Renal cortical epithelial cell (primary cell): ENCODE results near the gene TLR5. TPM values are rescaled to one million over a fixed set of nuclear protein-coding genes. Genes with fewer than 3 reads are reported as not detected.
"Not testable (repeated sequence)": the region's sequence is repeated elsewhere in the genome, so short reads cannot be mapped to it uniquely, and the experiment has no call there.

Source experiments
- DNase-seq: peaks from one replicate; pipeline ENCODE4 v3.0.0-alpha.2; 2011; ENCODE audit warnings: low read depth
- total RNA-seq: library from RNA; depleted of rRNA; stranded (reverse); fragments of >200 nt; gene quantifications from 2 replicates; pipeline ENCODE4 v1.2.3, GENCODE V29; 2014

TLR5 gene, protein sequence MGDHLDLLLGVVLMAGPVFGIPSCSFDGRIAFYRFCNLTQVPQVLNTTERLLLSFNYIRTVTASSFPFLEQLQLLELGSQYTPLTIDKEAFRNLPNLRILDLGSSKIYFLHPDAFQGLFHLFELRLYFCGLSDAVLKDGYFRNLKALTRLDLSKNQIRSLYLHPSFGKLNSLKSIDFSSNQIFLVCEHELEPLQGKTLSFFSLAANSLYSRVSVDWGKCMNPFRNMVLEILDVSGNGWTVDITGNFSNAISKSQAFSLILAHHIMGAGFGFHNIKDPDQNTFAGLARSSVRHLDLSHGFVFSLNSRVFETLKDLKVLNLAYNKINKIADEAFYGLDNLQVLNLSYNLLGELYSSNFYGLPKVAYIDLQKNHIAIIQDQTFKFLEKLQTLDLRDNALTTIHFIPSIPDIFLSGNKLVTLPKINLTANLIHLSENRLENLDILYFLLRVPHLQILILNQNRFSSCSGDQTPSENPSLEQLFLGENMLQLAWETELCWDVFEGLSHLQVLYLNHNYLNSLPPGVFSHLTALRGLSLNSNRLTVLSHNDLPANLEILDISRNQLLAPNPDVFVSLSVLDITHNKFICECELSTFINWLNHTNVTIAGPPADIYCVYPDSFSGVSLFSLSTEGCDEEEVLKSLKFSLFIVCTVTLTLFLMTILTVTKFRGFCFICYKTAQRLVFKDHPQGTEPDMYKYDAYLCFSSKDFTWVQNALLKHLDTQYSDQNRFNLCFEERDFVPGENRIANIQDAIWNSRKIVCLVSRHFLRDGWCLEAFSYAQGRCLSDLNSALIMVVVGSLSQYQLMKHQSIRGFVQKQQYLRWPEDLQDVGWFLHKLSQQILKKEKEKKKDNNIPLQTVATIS
- total RNA-seq, result 0.17 and 9.1 TPM in 2 replicates

DNA sequence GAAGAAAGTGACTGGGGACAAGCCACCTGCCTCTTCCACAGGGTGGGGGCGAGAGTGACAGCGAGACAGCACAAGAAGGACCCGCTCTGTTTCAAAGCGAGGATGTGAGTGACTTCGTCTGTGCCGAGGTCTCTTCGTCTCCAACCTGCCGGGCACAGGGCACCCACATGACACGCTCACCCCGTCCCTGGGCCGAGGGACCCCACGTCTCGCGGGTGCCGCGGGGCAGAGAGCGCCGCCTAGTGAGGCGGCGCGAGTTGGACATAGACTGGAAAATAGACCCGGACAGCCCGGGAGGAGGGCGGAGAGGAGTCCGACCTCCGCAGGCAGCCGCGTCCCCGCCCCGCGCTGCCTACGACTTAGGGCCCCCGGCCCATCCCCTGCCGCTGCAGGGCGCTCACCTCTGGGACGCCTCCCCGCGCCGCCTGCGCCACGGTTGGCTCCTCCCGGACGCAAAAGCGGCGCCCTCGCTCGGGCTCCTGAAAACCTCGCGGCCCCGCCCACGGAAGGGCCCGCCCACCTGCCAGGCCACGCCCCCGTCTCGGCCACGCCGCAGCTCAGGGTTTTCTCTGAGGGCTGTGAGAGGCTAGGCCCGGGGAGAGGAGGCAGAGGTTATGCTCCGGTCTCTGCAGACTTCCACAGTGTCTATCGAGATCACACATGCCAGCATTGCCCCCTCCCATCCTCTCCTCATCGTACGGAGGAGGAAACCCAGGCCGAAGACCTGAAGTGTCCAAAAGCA is at the start of gene TLR5:
TLR5 (minus strand) TSS at position 454 of the 742 bp plus-strand sequence. CDS start 30,217 bp downstream, outside the sequence.
- no peak for DNase-seq

DNA sequence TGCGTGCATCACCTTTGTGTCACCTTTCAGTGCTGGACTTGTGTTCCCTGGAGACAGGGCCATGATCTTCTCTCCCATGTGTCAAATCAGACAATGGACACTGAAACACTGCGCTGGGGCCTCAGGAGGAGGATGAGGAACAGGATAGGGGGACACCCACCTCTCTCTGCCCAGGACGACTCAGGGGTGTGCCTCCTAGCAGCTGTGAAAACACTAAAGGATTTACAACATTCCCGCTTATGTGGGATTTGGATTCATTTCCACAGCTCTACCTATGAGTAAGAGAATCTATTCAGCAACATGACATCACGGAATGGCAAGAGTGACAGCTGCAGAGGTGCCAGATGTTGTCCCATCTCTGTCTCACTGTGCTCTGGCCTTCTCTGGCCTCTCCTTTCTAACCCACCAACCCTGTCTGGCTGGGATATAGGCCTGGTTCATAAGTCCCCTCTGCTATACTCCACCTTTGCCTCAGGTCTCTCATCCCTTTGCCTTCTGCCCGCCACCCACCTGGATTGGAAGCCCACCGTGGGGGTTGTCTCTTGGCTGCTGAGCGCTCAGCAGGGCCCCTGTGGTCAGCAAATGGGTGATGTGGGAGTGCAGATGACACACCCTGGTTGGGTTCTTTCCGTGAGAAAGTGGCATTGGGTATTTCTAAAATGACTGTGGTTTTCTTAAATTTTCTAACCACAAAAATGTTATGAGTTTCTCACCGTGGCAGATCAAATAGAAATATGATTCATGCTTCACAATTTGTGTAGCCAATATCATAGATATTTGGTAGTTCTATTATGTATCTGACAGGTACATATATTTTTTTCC is 47.1 kb upstream of the TLR5 start:
- no peak for DNase-seq

DNA sequence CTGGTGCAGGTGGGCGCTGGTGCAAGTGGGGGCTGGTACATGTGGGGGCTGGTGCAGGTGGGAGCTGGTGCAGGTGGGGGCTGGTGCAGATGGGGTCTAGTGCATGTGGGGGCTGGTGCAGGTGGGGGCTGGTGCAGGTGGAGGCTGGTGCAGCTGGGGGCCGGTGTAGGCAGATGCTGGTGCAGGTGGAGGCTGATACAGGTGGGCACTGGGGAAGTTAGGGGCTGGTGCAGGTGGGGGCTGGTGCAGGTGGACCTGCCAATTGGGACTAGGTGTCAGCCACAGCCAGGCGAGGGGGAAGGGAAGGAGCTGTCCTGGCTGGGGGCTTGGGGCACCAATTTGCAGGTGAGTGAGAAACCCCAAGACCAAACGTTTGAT is 46.5 kb upstream of the TLR5 start:
- no peak for DNase-seq

DNA sequence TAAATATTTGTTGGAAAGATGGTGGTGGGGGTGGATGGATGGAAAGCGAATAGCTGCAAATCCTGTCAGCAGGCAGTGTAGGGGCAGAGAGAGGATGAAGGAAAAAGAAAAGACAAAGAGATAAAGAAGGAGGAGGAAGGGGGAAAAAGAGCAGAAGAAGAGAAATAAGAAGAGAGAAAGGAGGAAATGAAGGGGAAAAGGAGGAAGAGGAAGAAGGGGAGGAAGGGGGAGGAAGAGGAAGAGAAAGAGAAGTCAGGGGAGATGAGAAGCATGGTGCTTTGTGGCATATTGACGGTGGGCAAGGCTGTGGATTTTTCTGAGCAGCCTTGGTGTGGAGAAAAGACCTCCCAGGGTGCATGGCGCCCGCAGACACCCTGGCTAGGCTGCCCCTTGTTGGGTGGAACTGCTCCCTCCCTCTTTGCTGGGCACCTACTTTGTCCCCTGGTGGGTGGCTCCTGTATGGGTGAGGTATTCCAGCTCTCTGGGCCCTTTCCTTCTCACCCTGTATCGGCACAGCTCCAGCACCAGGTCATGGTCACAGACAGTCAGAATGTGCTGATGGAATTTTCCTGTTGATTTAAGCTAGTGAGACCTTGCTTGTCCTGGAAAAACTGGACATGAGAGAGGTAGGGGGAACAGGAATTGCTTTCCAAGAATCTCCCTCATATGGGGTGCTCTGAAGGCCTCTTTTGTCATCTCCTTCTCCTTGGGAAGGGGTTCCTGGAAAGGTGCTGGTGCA is 45.7 kb upstream of the TLR5 start:
- no peak for DNase-seq

DNA sequence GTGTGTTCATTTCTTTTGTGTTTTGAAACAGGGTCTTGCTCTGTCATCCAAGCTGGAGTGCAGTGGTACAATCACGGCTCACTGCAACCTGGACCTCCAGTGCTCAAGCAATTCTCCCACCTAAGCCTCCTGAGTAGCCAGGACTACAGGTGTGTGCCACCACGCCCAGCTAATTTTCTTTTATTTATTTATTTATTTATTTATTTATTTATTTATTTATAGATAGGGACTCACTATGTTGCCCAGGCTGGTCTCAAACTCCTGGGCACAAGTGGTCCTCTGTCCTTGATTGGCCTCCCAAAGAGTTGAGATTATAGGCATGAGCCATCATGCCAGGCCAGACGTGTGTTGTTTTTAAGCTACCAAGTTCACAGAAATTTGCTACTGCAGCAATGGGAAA is 43.8 kb upstream of the TLR5 start:
- no peak for DNase-seq

DNA sequence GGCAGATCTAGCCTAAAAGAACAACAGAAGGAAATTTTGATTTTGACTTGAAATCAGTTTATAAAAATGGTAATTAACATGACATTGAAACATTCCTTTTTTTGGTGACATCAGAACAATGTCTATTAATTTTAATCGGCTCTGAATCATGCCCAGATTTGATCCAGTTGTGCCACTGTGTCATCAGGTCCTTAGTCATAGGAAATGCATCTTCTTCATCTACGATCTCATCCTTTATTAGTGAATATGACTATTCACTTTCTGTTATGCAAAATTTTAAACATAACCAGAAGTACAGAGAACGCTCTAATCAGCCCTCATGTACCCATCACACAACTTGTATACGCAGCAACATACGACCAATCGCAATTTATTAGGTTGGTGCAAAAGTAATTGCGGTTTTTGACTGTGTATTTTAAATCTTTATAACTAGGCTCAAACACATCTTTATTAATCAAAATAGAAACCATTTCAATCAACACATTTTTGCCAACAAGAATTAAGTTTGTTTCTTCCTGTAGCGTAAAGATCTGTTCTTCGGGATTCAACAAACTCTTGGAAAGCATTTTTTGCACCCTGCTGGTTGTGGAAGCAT is 40.3 kb upstream of the TLR5 start:
- DNase-seq, result no peak

DNA sequence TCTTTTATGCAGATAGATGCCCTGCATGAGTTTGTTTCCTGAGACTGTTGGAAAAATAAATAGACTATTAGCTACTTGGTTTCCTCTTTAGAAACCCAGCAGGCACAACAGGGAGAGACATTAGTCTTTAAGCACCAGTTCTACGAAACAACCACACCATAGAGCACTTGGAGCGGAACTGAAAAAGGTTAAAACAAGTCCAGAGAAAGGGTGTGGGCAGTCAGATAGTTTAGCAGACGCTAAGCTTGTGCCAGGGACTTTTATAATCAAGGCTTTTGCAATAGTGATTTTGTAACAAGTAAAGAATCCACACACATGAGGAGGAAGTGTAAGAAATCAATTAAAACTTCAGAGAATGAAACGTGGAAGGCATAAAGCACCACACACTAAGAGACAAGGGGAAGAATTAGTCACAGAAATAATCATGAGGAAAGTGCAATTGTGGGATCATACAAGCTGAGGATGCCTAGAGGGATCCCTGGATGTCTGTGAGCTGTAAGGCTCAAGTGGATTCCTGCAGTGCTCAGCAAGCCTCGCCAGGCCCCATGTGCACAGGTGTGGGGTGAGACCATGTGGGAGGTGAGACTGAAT is 37.8 kb upstream of the TLR5 start:
- peak; percentile 96 for DNase-seq

DNA sequence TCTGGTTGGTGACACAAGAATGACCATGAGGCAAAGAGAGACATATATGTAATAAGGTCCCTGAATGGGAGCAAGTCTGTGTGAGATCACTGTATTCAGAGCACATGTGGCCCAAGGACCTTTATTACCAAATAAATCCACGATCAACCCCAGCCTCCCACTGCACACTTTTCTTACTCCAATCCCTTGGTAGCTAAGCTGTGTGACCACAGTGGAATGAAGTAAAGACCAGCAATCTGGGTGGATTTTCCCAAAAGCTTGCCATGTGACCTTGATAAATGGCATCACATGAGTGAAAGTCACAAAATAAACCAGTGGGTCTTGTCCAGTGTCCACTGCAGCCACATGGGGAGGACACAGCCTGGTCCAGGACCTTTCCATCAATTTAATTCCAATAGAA is 36.7 kb upstream of the TLR5 start:
- DNase-seq, result no peak

DNA sequence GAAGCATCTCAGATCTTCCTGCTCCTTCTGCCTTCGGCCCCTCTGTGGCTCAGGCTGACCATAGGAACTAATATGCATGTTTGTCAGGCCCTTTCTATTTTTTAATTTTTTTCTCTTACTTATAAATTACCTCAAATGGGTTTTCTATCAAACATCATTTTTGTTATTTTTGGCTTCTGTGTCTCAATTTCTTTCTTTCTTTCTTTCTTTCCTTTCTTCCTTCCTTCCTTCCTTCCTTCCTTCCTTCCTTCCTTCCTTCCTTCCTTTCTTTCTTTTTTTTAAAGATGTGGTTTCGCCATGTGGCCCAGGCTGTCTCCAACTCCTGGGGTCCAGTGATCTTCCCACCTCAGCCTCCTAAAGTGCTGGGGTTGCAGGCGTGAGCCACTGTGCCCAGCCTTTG is 36.2 kb upstream of the TLR5 start:
- no peak for DNase-seq

DNA sequence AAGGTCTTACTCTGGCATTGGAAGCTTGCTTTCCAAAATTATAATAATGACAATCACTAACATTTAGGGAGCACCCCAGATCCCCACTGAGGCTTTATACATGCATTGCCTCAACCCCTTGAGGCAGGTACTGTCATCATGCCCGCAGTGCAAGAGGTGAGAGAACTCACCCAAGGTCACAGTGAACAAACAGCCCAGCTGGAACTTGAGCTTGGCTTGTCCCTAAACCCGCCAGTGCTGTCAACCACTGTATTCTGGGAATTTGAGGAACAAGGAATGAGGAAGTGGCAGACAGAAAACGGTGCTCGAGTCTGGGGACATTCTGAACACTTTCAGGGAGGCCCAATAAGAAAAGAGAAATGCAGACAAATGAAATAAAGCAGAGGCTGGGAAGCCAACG is 34.6 kb upstream of the TLR5 start:
- peak; percentile 43 for DNase-seq

DNA sequence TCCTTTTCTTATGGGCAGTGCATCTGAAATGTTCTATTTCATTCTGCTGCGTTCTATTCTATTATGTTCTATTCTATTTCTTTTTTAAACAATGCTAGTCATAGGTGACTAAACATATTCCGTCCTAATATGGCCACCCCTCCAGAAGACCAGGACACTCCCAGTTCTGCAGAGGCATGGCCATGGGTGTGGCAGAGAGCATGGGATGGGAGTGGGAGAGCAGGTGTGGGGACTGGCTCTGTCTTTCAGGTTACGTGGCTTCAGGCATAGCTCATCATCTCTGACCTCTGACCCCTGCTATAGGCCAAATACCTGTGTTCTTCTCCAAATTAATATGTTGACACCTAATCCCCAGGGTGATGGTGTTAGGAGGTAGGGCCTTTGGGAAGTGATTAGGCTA is 33.4 kb upstream of the TLR5 start:
- no peak for DNase-seq

DNA sequence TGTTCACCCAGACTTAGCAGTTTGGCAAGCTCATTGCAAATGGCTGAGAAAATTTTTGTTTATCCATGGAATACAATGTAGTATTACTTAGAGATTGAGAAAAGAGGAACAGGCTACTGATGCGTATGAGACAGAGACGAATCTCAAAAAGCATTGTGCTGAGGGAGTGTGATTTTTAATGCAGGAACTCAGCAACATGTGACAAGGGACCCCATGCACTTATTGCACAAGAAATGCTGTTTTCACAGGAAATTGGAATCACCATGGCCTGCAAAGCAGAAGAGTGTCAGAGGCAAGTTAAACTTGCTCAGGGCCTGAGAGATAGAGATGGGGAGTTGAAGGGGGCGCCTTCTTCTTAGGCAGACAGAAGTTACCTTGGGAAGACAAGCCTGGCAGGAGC is 32.6 kb upstream of the TLR5 start:
- DNase-seq, result no peak

DNA sequence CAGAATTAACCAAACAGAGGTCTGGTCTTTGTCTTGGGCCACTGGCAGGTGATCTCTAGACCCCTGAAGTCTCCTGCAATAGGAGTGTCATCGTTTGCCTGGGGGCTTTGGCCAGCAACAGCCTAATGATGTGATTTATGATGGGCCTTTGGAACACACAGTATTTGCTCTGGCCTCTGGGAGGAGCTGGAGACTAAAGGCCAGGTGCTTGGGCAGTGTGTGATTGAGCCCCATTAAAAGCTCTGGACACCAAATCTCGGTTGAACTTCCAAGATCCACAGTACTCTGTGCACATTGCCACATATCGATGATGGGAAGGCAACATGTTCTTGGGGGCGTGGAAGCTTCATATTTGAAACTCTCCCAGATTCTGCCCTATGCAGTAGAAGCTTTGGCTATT is 32.0 kb upstream of the TLR5 start:
- peak; percentile 39 for DNase-seq

DNA sequence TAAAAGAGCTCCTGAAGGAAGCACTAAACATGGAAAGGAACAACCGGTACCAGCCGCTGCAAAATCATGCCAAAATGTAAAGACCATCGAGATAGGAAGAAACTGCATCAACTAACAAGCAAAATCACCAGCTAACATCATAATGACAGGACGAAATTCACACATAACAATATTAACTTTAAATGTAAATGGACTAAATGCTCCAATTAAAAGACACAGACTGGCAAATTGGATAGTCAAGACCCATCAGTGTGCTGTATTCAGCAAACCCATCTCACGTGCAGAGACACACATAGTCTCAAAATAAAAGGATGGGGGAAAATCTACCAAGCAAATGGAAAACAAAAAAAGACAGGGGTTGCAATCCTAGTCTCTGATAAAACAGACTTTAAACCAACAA is 26.4 kb upstream of the TLR5 start:
- not testable (repeated sequence) for DNase-seq

DNA sequence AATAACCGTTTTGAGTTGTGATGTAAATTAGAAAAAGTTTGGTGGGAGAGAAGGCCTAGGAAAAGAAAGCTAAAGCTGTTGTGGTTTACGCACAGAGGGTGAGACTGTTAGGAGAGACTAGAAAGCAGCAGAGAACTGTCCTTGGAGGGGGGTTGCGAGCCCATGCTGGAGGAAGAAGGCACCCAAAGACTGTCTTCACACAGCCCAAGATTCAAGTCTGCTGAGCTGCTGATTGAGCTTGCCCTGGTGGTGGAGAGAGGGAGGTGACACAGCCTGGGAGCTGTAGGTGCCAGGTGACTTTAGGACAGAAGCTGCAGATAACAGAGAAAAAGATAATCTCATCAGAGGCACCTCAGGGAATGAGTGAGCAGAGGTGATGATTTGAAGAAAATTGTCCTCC is 18.3 kb upstream of the TLR5 start:
- DNase-seq, result no peak

DNA sequence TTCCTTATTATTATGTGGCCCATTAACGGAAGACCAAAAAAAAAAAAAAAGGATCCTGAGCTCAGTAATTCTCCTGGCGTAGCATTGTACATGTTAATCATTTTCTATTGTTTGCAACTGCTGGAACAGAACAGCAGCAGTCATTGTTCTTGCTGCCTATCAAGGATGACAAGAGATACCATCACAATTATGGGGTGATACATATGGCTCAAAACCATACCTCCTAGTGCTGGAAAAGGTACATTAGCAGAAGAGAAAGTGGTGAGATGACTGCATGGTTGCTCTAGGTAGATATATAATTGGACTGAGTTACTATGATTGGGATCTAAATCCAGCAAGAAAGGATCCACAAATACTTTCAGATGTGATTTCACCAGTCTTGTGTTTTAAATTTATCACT is 13.3 kb upstream of the TLR5 start:
- DNase-seq, result peak; percentile 52

DNA sequence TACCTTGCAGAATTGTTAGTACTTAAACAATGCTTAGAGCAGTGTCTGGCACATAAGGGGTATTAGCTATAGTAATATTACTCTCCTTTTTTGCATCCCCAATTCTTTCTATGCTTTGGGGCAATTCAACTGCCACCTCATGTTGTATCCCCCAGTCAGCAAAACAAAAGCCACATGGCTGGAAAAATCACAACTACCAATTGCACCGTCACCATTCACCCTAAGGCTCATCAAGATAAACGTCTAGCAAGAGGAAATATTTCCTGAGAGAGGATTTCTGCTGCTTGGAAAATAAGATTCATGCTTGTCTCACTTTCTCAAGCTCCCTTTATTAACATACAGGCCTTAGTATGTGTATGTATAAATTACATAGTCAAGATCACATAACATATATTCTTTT is 12.1 kb upstream of the TLR5 start:
- no peak for DNase-seq

DNA sequence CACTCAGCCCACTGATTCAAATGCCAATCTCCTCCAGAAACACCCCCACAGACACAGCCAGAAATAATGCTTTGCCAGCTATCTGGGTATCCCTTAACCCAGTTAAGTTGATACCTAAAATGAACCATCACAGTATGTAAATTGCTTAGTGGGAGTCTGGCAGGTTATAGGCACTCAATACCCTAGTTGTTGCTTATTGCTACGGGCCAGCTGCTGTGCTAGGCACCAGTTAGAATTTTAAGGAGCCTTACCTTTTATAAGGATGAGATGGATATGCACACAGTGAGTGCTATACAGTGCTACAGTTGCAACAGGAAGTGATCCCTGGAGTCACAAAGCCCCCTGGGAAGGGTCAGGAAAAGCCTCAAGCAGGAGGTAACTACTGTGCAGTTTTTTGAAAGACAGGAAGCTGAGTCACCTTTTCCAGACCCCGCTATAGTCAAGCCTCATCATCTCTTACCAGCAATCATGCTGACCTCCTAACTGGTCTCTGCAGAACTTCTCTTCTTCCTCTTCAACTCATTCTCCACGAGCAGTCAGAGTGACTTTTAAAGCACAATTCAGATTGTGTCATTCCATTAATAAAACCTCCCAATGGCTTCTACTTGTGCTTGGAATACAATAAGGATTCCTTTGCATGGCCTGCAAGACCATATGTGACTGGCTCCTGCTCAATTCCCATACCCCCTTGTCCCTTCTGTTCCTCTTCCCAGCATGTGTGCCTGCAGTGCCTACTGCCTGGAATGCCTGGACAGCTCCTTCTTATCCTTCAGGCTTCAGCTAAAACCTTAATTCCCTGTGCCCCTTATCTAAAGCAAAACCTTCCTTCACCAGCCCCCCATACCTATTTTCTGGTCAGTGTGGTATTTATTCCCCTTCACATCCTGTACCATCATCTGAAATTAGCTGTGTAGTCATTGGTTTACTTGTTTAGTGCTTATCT is 10.4 kb upstream of the TLR5 start:
- DNase-seq, result no peak

DNA sequence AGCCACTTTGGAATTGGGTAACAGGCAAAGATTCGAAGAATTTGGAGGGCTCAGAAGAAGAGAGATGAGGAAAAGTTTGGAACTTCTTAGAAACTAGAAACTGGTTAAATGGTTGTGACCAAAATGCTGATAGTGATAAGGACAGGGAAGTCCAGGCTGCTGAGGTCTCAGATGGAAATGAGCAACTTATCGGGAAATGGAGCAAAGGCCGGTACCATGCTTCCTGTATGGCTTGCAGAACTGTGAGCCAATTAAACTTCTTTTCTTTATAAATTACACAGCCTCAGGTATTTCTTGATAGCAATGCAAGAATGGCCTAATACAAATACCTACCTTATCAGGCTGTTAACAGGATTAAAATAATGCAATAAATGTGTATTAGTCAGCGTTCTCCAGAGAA is 9.4 kb upstream of the TLR5 start:
- DNase-seq, result no peak
